Stromal cell of bone marrow (primary cell): ENCODE measurements around the gene MLLT3.
A peak's percentile ranks its signal among the peaks of the same experiment; 100 is the strongest.
"Not testable (repeated sequence)": the region's sequence is repeated elsewhere in the genome, so short reads cannot be mapped to it uniquely, and the experiment has no call there.

Source experiments
- DNase-seq: peaks from one replicate; pipeline ENCODE4 v3.0.0-alpha.2; 2012; ENCODE audit warnings: low read depth

Gene MLLT3

GRCh38 chr9:20622330-20623020, at the start of gene MLLT3:
Gene MLLT3, minus strand, starts transcription at chr9:20622499.
- peak; percentile 91 for DNase-seq

GRCh38 chr9:20671635-20672034, 49.3 kb upstream of the MLLT3 start:
- DNase-seq, result no peak

- no peak for DNase-seq
These were observed 48.1 kb upstream of the MLLT3 start for GRCh38 chr9:20670395-20670794.

- DNase-seq, result no peak
These were observed 42.2 kb upstream of the MLLT3 start for GRCh38 chr9:20664501-20664900.

GRCh38 chr9:20663133-20663532, 40.8 kb upstream of the MLLT3 start:
- no peak for DNase-seq

GRCh38 chr9:20662156-20662555, 39.9 kb upstream of the MLLT3 start:
- DNase-seq, result no peak

- no peak for DNase-seq
These were observed 37.2 kb upstream of the MLLT3 start for GRCh38 chr9:20659474-20659967.

- no peak for DNase-seq
These were observed 36.6 kb upstream of the MLLT3 start for GRCh38 chr9:20658677-20659473.

- DNase-seq, result not testable (repeated sequence)
These were observed 36.0 kb upstream of the MLLT3 start for GRCh38 chr9:20658246-20658667.

GRCh38 chr9:20651939-20652338, 29.6 kb upstream of the MLLT3 start:
- no peak for DNase-seq

- no peak for DNase-seq
These were observed 28.5 kb upstream of the MLLT3 start for GRCh38 chr9:20650750-20651299.

- no peak for DNase-seq
These were observed 28.0 kb upstream of the MLLT3 start for GRCh38 chr9:20650313-20650712.

GRCh38 chr9:20649381-20649780, 27.1 kb upstream of the MLLT3 start:
- DNase-seq, result no peak

GRCh38 chr9:20646656-20647055, 24.4 kb upstream of the MLLT3 start:
- no peak for DNase-seq

- DNase-seq, result no peak
These were observed 21.4 kb upstream of the MLLT3 start for GRCh38 chr9:20643660-20644059.

- no peak for DNase-seq
These were observed 19.7 kb upstream of the MLLT3 start for GRCh38 chr9:20642045-20642444.

- DNase-seq, result no peak
These were observed 18.3 kb upstream of the MLLT3 start for GRCh38 chr9:20640331-20641187.

GRCh38 chr9:20636888-20637440, 14.7 kb upstream of the MLLT3 start:
- DNase-seq, result no peak

GRCh38 chr9:20634895-20635294, 12.6 kb upstream of the MLLT3 start:
- DNase-seq, result no peak

- no peak for DNase-seq
These were observed 10.4 kb upstream of the MLLT3 start for GRCh38 chr9:20632705-20633104.

GRCh38 chr9:20630241-20630943, 8.1 kb upstream of the MLLT3 start:
- no peak for DNase-seq
